ENCODE results near the gene PATJ.
"Not testable (repeated sequence)": the region's sequence is repeated elsewhere in the genome, so short reads cannot be mapped to it uniquely, and the experiment has no call there.

Gene PATJ

GRCh38 chr1:61837607-61838006, 95.3 kb downstream of the PATJ start:
- not testable (repeated sequence) for H3K14ac ChIP-seq (ENCODE audit: low read length); H2BK5ac ChIP-seq (ENCODE audit: low read depth, low read length, poor library complexity); H3K79me1 ChIP-seq (ENCODE audit: low read length); H4K8ac ChIP-seq (ENCODE audit: low read depth, low read length); H3K23ac ChIP-seq (ENCODE audit: low read length); H4K91ac ChIP-seq (ENCODE audit: low read depth, low read length); DNase-seq; H3K4ac ChIP-seq (ENCODE audit: low read depth, low read length); H3K9me3 ChIP-seq (ENCODE audit: insufficient read depth, low read depth, low read length); H3K4me1 ChIP-seq (ENCODE audit: control insufficient read depth in 1 of 2, insufficient read depth in 2 of 2, low read length in 2 of 2); H2AK5ac ChIP-seq (ENCODE audit: low read length); H3K4me2 ChIP-seq (ENCODE audit: low read length); H3K4me3 ChIP-seq (ENCODE audit: low read depth, low read length); H3K9ac ChIP-seq (ENCODE audit: low read length); H2AFZ ChIP-seq (ENCODE audit: insufficient read depth, low read length, poor library complexity); H2BK12ac ChIP-seq (ENCODE audit: low read length); H2BK120ac ChIP-seq (ENCODE audit: insufficient read depth, low read length, poor library complexity); H3K79me2 ChIP-seq (ENCODE audit: control insufficient read depth, insufficient read depth, low read length, poor library complexity); H3K27me3 ChIP-seq (ENCODE audit: insufficient read depth, low read length); H3K27ac ChIP-seq (ENCODE audit: low read depth, low read length); H3K18ac ChIP-seq (ENCODE audit: low read length); H3K36me3 ChIP-seq (ENCODE audit: control insufficient read depth in 1 of 2, insufficient read depth in 2 of 2, low read length in 2 of 2); H4K12ac ChIP-seq (ENCODE audit: low read depth, low read length)
- no CpG with 5 or more reads among the region's 6 CpGs for WGBS (ENCODE audit: extremely low coverage, insufficient coverage, insufficient read length)

GRCh38 chr1:61839679-61840078, 97.4 kb downstream of the PATJ start:
- no CpG with 5 or more reads among the region's 2 CpGs for WGBS (ENCODE audit: extremely low coverage, insufficient coverage, insufficient read length)
- H3K27me3 ChIP-seq (ENCODE audit: insufficient read depth, low read length): no peaks in the 10 kb centered on the region
- no peak overlapping the region for H3K9ac ChIP-seq (ENCODE audit: low read length)
- no peak overlapping the region for H3K4me3 ChIP-seq (ENCODE audit: low read depth, low read length)
- H4K12ac ChIP-seq (ENCODE audit: low read depth, low read length): no peak overlapping the region
- H3K36me3 ChIP-seq (ENCODE audit: control insufficient read depth in 1 of 2, insufficient read depth in 2 of 2, low read length in 2 of 2): peaks cover 0 to 4% of the 10 kb centered on the region in 2 experiments
- no peak overlapping the region for H2BK12ac ChIP-seq (ENCODE audit: low read length)
- H4K91ac ChIP-seq (ENCODE audit: low read depth, low read length): no peak overlapping the region
- no peak overlapping the region for H3K4ac ChIP-seq (ENCODE audit: low read depth, low read length)
- H2AK5ac ChIP-seq (ENCODE audit: low read length): no peak overlapping the region
- H2BK120ac ChIP-seq (ENCODE audit: insufficient read depth, low read length, poor library complexity): no peak overlapping the region
- no peak overlapping the region for H2BK5ac ChIP-seq (ENCODE audit: low read depth, low read length, poor library complexity)
- H3K14ac ChIP-seq (ENCODE audit: low read length): no peak overlapping the region
- H3K4me2 ChIP-seq (ENCODE audit: low read length): no peak overlapping the region
- H3K79me2 ChIP-seq (ENCODE audit: control insufficient read depth, insufficient read depth, low read length, poor library complexity): no peaks in the 10 kb centered on the region
- H3K27ac ChIP-seq (ENCODE audit: low read depth, low read length): no peak overlapping the region
- H2AFZ ChIP-seq (ENCODE audit: insufficient read depth, low read length, poor library complexity): no peak overlapping the region
- no peak overlapping the region for H4K8ac ChIP-seq (ENCODE audit: low read depth, low read length)
- no peaks in the 10 kb centered on the region for H3K4me1 ChIP-seq (ENCODE audit: control insufficient read depth in 1 of 2, insufficient read depth in 2 of 2, low read length in 2 of 2)
- peak in 1 of 2 donors; percentile 18 for DNase-seq
- no peaks in the 10 kb centered on the region for H3K9me3 ChIP-seq (ENCODE audit: insufficient read depth, low read depth, low read length)
- no peak overlapping the region for H3K23ac ChIP-seq (ENCODE audit: low read length)
- no peaks in the 10 kb centered on the region for H3K79me1 ChIP-seq (ENCODE audit: low read length)
- no peak overlapping the region for H3K18ac ChIP-seq (ENCODE audit: low read length)

GRCh38 chr1:61842036-61842435, 99.8 kb downstream of the PATJ start:
- Histone ChIP-seq H3K4me3 (ENCODE audit: low read depth, low read length) (no peak overlapping the region), H3K9me3 (ENCODE audit: insufficient read depth, low read depth, low read length) (no peaks in the 10 kb centered on the region), H3K27ac (ENCODE audit: low read depth, low read length) (no peak overlapping the region), H3K79me2 (ENCODE audit: control insufficient read depth, insufficient read depth, low read length, poor library complexity) (no peaks in the 10 kb centered on the region), H4K12ac (ENCODE audit: low read depth, low read length) (no peak overlapping the region), H2AK5ac (ENCODE audit: low read length) (no peak overlapping the region), H3K9ac (ENCODE audit: low read length) (no peak overlapping the region), H3K4ac (ENCODE audit: low read depth, low read length) (no peak overlapping the region), H3K14ac (ENCODE audit: low read length) (no peak overlapping the region), H2BK12ac (ENCODE audit: low read length) (no peak overlapping the region), H3K27me3 (ENCODE audit: insufficient read depth, low read length) (no peaks in the 10 kb centered on the region), H2AFZ (ENCODE audit: insufficient read depth, low read length, poor library complexity) (no peak overlapping the region), H4K8ac (ENCODE audit: low read depth, low read length) (no peak overlapping the region), H4K91ac (ENCODE audit: low read depth, low read length) (no peak overlapping the region), H3K23ac (ENCODE audit: low read length) (no peak overlapping the region), H2BK5ac (ENCODE audit: low read depth, low read length, poor library complexity) (no peak overlapping the region), H3K4me1 (ENCODE audit: control insufficient read depth in 1 of 2, insufficient read depth in 2 of 2, low read length in 2 of 2) (no peaks in the 10 kb centered on the region), H3K4me2 (ENCODE audit: low read length) (no peak overlapping the region), H3K79me1 (ENCODE audit: low read length) (no peaks in the 10 kb centered on the region), H3K36me3 (ENCODE audit: control insufficient read depth in 1 of 2, insufficient read depth in 2 of 2, low read length in 2 of 2) (peaks cover 0 to 5% of the 10 kb centered on the region in 2 experiments), H2BK120ac (ENCODE audit: insufficient read depth, low read length, poor library complexity) (no peak overlapping the region), H3K18ac (ENCODE audit: low read length) (no peak overlapping the region)
- no peak for DNase-seq
- no CpG with 5 or more reads among the region's 4 CpGs for WGBS (ENCODE audit: extremely low coverage, insufficient coverage, insufficient read length)

- no peak overlapping the region for H3K4ac ChIP-seq (ENCODE audit: low read depth, low read length)
- no peaks in the 10 kb centered on the region for H3K79me1 ChIP-seq (ENCODE audit: low read length)
- no peak overlapping the region for H2BK120ac ChIP-seq (ENCODE audit: insufficient read depth, low read length, poor library complexity)
- H3K14ac ChIP-seq (ENCODE audit: low read length): no peak overlapping the region
- no peak overlapping the region for H3K9ac ChIP-seq (ENCODE audit: low read length)
- no peak overlapping the region for H3K23ac ChIP-seq (ENCODE audit: low read length)
- H3K27ac ChIP-seq (ENCODE audit: low read depth, low read length): no peak overlapping the region
- no peaks in the 10 kb centered on the region for H3K4me1 ChIP-seq (ENCODE audit: control insufficient read depth in 1 of 2, insufficient read depth in 2 of 2, low read length in 2 of 2)
- no peaks in the 10 kb centered on the region for H3K27me3 ChIP-seq (ENCODE audit: insufficient read depth, low read length)
- no peak overlapping the region for H4K12ac ChIP-seq (ENCODE audit: low read depth, low read length)
- H2AFZ ChIP-seq (ENCODE audit: insufficient read depth, low read length, poor library complexity): no peak overlapping the region
- H2BK5ac ChIP-seq (ENCODE audit: low read depth, low read length, poor library complexity): no peak overlapping the region
- no peak overlapping the region for H4K91ac ChIP-seq (ENCODE audit: low read depth, low read length)
- no peak overlapping the region for H3K4me2 ChIP-seq (ENCODE audit: low read length)
- no CpG with 5 or more reads among the region's 2 CpGs for WGBS (ENCODE audit: extremely low coverage, insufficient coverage, insufficient read length)
- no peak for DNase-seq
- H2BK12ac ChIP-seq (ENCODE audit: low read length): no peak overlapping the region
- H3K9me3 ChIP-seq (ENCODE audit: insufficient read depth, low read depth, low read length): no peaks in the 10 kb centered on the region
- H2AK5ac ChIP-seq (ENCODE audit: low read length): no peak overlapping the region
- H3K4me3 ChIP-seq (ENCODE audit: low read depth, low read length): no peak overlapping the region
- no peak overlapping the region for H3K18ac ChIP-seq (ENCODE audit: low read length)
- peaks cover 0 to 5% of the 10 kb centered on the region in 2 experiments for H3K36me3 ChIP-seq (ENCODE audit: control insufficient read depth in 1 of 2, insufficient read depth in 2 of 2, low read length in 2 of 2)
- H3K79me2 ChIP-seq (ENCODE audit: control insufficient read depth, insufficient read depth, low read length, poor library complexity): no peaks in the 10 kb centered on the region
- H4K8ac ChIP-seq (ENCODE audit: low read depth, low read length): no peak overlapping the region
Observed at GRCh38 chr1:61842863-61843514, 100.7 kb downstream of the PATJ start.

All from trophoblast cell (in vitro differentiated cells and primary cell).